ENCODE measurements around the gene EPHA4. TPM values are rescaled to one million over a fixed set of nuclear protein-coding genes. Genes with fewer than 3 reads are reported as not detected.

The EPHA4 gene
- total and polyA plus RNA-seq, 11 donors = 4.2 to 35.2 (median 19.5) TPM

DNA sequence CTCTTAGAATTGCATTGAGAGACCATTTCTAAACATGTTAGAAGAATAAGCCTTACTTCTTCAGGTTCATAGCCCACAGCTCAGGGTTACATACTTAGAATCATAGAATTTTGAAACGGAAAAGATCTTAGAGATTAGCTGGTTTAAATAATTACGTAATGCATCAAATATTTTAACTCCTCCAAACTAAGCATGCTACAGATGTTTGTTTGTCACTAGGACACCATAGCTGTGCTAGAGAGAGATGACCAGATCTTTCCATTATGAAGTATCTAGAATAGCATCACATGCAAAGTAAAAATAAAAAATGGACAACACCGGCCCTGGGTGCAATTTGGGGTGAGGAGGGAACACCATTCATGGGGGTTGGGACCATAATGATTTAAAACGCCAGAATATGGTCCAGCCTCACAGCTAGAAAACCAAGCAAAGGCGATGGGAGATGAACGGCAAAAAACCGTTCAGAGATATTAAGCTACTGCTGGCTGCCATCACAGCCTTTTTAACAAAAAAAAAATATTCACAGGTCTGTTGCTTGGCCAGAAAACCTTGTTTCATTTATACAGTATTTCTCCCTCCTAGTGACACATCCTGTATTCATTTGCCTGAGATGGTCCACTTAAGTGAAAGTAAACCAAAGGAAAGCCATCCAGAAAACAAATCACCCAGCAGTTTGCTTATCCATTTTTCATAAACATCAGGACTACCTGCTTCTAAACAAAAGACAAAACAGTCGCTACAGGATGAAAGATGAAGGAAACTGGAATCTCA is 94.2 kb downstream of the EPHA4 start:
- Histone ChIP-seq H3K36me3 (peaks cover 0 to 19% (median 0%) of the 10 kb centered on the region in 9 donors), H3K27me3 (no peaks in the 10 kb centered on the region), H3K9me3 (no peaks in the 10 kb centered on the region), H3K4me3 (no peak overlapping the region), H3K27ac (peak overlapping the region in 3 of 12 donors; percentile 2 to 41 (median 38)), H3K4me1 (peaks cover 0 to 21% (median 6%) of the 10 kb centered on the region in 12 donors)
- WGBS, 4 donors = 66 to 79% (median 74%) methylated on average over 8 of the region's 8 CpGs
- no peak for TF ChIP-seq POLR2A (IDR thresholded peaks at IDR 0.05)
- TF ChIP-seq, protein P1, sequence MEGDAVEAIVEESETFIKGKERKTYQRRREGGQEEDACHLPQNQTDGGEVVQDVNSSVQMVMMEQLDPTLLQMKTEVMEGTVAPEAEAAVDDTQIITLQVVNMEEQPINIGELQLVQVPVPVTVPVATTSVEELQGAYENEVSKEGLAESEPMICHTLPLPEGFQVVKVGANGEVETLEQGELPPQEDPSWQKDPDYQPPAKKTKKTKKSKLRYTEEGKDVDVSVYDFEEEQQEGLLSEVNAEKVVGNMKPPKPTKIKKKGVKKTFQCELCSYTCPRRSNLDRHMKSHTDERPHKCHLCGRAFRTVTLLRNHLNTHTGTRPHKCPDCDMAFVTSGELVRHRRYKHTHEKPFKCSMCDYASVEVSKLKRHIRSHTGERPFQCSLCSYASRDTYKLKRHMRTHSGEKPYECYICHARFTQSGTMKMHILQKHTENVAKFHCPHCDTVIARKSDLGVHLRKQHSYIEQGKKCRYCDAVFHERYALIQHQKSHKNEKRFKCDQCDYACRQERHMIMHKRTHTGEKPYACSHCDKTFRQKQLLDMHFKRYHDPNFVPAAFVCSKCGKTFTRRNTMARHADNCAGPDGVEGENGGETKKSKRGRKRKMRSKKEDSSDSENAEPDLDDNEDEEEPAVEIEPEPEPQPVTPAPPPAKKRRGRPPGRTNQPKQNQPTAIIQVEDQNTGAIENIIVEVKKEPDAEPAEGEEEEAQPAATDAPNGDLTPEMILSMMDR (IDR thresholded peaks at IDR 0.05) = no peak
- DNase-seq (no peak), ATAC-seq (no peak)
- intact Hi-C loops (cut with DNase I) = loop anchor here in 1 of 10 donors (2.0 kb wide), 1 partner anchor 41 kb away; no protein-coding TSS in a partner anchor

DNA sequence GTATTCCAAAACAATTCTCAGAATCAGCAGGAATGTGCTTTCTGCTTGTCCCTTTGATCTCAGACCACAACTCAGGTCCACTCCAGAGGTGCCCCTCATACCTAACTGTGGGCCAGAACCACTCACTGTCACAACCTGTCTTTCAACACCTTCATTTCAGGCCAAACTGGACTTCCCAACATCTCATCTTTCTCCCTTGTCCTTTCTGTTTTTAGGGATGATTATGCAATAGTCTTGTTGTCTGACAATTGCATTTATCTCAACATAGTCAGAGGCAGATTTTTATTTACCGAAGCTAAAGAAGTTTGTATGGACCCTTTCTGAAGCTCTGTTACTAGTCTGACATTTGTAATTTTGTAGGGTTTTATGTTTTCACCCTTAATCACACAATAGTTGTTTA is 95.9 kb downstream of the EPHA4 start:
- TF ChIP-seq, protein P1 (IDR thresholded peaks at IDR 0.05) = no peak
- no peak for TF ChIP-seq POLR2A (IDR thresholded peaks at IDR 0.05)
- no peak overlapping the region for H3K27ac ChIP-seq
- intact Hi-C loops (cut with DNase I) = no loop called here
- ATAC-seq (no peak), DNase-seq (no peak)
- no peak overlapping the region for H3K4me3 ChIP-seq
- H3K9me3 ChIP-seq = no peaks in the 10 kb centered on the region
- peaks cover 0 to 21% (median 6%) of the 10 kb centered on the region in 12 donors for H3K4me1 ChIP-seq
- peaks cover 0 to 7% (median 0%) of the 10 kb centered on the region in 9 donors for H3K36me3 ChIP-seq
- H3K27me3 ChIP-seq = no peaks in the 10 kb centered on the region
- WGBS, 4 donors = 81 to 95% (median 92%) methylated on average over 1 of the region's 1 CpG

DNA sequence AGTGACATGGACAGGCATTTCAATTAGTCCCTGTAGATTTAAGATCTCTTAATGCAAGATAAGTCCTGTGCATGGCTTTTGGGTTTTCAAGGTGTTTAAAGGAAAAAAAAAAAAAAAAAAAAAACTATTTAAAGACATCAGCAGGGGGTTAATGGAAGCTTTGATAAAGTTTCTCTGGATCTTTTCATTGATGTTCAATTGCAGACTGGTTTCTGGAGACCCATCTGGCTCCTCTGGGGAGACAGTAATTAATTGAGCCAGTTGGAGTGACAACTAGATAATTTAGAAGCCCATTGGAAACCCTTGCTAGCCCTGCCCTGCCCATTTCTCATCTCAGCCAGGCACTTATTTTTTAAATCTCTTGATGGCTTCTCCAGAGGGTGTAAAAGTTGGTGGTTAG is 98.7 kb downstream of the EPHA4 start:
- Histone ChIP-seq H3K27ac (no peak overlapping the region), H3K36me3 (no peaks in the 10 kb centered on the region), H3K4me1 (peaks cover 0 to 23% (median 6%) of the 10 kb centered on the region in 12 donors), H3K4me3 (no peak overlapping the region), H3K9me3 (no peaks in the 10 kb centered on the region), H3K27me3 (no peaks in the 10 kb centered on the region)
- intact Hi-C loops (cut with DNase I) = no loop called here
- no peak for DNase-seq
- TF ChIP-seq POLR2A (IDR thresholded peaks at IDR 0.05) = no peak
- TF ChIP-seq, protein P1 (IDR thresholded peaks at IDR 0.05) = no peak
- no peak for ATAC-seq

DNA sequence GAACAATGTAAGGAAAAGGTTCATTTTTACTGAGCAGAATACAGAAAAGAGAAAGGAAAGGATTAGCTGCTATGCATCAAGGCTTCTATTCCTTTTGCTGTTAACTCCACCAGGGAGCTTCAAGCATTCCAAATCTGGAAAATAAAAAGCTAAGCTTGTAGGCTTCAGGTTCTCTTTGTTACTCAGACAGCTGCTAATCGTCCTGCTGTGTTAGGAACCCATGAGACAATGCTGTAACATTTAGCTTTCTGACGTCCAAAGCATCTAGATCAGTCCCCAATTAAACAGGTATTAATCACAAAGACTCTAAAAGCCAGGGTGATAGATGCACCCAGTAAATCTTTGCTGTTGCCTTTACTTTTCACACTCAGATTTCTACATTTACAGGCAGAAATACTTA is 103.8 kb downstream of the EPHA4 start:
- Histone ChIP-seq H3K27ac (peak overlapping the region in 3 of 12 donors; percentile 12 to 52 (median 20)), H3K36me3 (no peaks in the 10 kb centered on the region), H3K4me3 (no peak overlapping the region), H3K4me1 (peaks cover 0 to 41% (median 19%) of the 10 kb centered on the region in 12 donors), H3K9me3 (no peaks in the 10 kb centered on the region), H3K27me3 (no peaks in the 10 kb centered on the region)
- no peak for TF ChIP-seq POLR2A (IDR thresholded peaks at IDR 0.05)
- TF ChIP-seq, protein P1 (IDR thresholded peaks at IDR 0.05) = no peak
- intact Hi-C loops (cut with DNase I) = loop anchor here in 1 of 10 donors (10.0 kb wide), 1 partner anchor 96 kb away; no protein-coding TSS in a partner anchor
- DNase-seq (no peak), ATAC-seq (no peak)
- 50 to 68% (median 54%) methylated on average over 2 of the region's 2 CpGs for WGBS, 4 donors
